HG03097 (cell line): Measurements from ENCODE around the gene RRP1.

Experiments used
- ATAC-seq: cut with Tn5 transposase; IDR thresholded peaks from one replicate; pipeline ENCODE4 v1.9.1; 2021; ENCODE audit not compliant: unreplicated experiment, low FRiP score

RRP1 gene

GRCh38 chr21:43774163-43774562 lies 15.2 kb upstream of the RRP1 start:
- ATAC-seq = no peak

DNA sequence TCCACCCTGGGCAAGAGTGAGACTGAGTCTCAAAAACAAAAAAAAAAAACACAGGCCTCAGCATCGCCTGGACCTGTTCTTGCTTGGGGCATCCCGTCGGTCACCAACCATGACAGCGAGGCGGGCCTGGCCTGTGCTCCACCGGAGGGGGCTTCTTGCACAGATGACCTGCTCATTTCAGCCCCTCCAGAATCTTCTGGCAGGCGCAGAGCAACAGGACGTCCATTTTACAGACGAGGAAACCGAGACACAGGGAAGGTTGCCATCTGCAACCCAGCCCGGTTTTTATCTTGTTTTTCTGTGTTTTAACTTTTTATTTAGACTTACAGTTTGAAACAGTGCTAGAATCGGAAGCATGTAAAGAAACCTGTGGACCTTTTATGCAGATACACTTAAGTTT lies 14.2 kb upstream of the RRP1 start:
- ATAC-seq = no peak

GRCh38 chr21:43775795-43776430 lies 13.5 kb upstream of the RRP1 start, which contains the start of gene CSTB:
Gene CSTB (minus strand): TSS chr21:43776308. CDS start chr21:43776269, 39 bp downstream.
- ATAC-seq = peak; percentile 63

DNA sequence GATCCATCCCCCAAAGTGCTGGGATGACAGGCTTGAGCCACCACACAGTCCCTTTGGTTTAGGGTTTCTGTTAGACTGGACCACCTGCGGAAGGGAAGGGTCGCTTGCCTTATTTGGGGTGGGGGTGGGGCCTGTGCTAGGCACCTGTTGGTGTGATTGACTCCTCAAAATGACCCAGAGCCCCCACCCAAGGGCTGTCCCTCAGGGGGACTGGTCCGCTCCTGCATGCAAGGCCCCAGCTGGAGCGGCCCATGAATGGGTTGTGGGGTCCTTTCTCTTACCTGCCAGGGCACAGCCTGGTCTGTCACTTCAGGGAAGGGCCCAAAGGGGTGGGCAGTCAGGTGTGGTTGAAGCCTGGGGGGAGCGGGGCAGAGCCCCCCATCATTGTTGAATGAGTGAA lies 11.4 kb upstream of the RRP1 start:
- ATAC-seq = no peak

- no peak for ATAC-seq
These were observed 10.7 kb upstream of the RRP1 start for GRCh38 chr21:43778469-43779335.

DNA sequence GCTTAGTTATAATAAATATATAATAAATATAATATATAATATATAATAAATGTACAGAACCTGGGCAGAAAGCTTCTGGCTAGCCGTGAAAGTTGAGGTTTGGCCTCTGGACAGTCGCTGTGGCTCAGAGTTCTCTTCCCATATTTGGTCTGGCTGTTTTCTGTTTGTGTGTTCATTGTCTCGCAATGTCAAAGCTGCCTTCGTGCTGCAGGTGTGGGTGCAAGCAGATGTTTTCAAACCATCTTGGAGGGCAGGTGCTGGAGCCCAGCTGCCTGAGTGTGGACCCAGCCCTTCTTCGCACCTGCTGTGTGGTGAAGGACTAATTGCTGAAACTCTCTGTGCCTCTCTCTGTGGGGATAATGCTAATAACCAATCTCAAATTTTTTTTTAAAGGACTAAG lies 9.7 kb upstream of the RRP1 start:
- no peak for ATAC-seq

DNA sequence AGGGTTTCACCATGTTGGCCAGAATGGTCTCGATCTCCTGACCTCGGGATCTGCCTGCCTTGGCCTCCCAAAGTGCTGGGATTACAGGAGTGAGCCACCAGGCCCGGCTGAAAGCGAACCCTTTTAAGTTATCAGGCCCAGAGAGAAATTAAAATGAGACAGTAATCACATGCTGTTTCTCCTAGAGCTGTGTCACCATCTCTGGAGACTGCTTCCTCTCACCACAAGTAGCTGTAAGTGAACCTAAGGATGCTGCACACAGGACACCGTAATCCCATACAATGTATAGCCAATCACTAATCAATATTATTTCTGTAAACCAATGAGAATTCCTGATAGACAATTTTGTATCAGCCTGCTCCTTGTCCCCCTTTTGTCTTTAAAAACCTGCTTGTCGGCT lies 7.5 kb upstream of the RRP1 start:
- ATAC-seq = no peak

GRCh38 chr21:43782431-43783097 lies 6.8 kb upstream of the RRP1 start:
- ATAC-seq = no peak

DNA sequence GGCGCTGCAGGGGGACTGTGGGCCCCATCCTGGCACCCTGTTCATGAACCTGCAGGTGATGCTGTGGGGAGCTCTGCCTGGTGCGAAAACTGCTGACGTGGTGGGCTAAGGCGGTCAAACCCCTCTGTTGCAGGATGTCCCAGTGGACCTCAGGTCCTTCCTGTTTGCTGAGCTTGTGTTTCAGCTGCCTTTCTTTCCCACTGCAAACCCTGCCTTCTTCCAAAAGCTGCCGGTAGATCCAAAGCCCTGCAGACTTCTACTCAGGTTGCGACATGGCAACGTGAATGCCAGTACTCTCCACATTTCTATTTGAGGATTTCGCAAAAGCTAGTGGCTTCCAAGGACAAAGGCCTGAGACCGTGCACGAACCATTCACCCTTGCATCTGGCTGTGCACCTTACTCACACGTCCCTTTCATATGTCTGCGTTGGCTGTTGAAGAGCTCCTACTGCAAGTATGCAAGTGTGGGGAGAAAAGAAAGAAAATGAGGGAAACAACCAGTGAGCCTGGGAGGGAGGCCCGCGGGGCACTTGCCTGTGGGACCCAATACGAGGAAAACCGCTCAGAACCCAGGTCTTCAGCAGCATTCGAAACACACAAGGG lies 6.2 kb upstream of the RRP1 start:
- ATAC-seq = no peak

- ATAC-seq = no peak
These were observed 4.2 kb upstream of the RRP1 start for GRCh38 chr21:43785134-43785533.

GRCh38 chr21:43786300-43786806 lies 3.0 kb upstream of the RRP1 start:
- no peak for ATAC-seq

- no peak for ATAC-seq
These were observed 2.5 kb upstream of the RRP1 start for GRCh38 chr21:43786807-43787440.

DNA sequence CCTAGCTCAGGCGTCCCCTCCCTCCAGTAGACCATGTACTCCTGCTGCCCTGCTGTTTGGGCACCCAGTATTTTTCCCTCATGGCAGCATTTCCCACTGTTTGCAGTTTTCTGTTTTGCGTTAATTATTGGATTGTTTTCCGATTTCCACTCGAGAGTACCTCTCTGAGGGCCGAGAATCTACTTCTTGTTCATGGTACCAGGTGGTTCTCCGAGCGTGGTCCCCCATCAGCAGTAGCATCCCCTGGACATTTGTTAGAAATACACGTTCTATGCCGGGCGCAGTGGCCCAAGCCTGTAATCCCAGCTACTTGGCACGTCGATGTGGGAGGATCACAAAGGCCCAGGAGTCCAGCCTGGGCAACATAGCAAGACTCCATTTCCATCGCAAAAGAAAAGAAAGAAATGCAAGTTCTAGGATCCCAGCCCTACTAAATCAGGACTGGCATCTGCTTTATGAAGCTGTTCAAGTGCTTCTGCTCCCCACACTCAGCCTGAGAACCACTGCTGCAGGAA lies 690 bp downstream of the RRP1 start:
- ATAC-seq = no peak

GRCh38 chr21:43792406-43792805 lies 3.0 kb downstream of the RRP1 start:
- no peak for ATAC-seq

DNA sequence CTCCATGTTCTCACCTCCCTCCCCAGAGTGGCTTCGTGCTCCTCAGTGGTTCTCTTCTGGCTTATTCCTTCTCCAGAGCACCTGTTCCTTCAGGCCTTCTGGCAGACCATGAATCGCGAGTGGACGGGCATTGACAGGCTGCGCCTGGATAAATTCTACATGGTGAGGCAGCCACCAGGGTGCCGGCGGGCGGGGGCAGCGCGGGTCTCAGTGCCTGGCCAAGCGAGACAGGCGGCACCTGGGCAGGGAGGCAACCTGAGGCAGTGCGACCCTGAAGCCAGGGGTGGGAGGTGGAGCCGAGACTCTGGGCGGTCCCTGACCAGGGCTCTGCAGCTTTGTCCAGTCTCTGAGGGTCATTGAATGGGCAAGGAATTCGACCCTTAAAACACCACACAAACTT lies 3.9 kb downstream of the RRP1 start:
- ATAC-seq = no peak

DNA sequence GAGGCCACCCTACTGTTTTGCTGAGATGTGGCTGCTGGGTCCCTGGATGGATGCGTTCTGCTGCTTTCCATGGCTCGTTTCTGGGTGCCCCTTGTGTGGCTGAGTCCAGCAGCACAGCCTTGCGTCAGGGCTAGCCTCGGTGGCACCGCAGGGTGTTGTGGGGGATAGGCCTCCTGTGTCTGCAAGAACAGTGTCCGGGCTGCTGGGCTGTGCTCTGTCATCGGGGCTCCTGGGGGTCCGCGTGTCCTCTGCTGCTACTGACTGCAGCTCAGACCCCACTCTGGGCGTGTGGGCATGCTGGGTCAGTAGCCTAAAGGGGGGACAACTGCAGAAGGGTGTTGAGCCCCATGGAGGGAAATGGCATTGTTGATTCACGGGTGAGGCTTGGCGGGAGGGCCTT lies 4.9 kb downstream of the RRP1 start:
- no peak for ATAC-seq

- ATAC-seq = no peak
These were observed 5.5 kb downstream of the RRP1 start for GRCh38 chr21:43794857-43795256.

GRCh38 chr21:43797415-43797814 lies 8.0 kb downstream of the RRP1 start:
- no peak for ATAC-seq

- ATAC-seq = no peak
These were observed 8.7 kb downstream of the RRP1 start for GRCh38 chr21:43797925-43798715.
